HepG2 (cell line): Measurements from ENCODE around the gene MAN2A2. TPM values are rescaled to one million over a fixed set of nuclear protein-coding genes. Genes with fewer than 3 reads are reported as not detected.

ENCODE experiments used
- KDM6A ChIP-seq: IDR thresholded peaks from 2 replicates; pipeline ENCODE4 v1.6.1; 2016; ENCODE audit warnings: low read depth
- MIXL1 ChIP-seq: IDR thresholded peaks from 2 replicates; pipeline ENCODE4 v1.6.1; 2016
- NFE2 ChIP-seq: sonication (generic); formaldehyde crosslinking; IDR thresholded peaks from 2 replicates; pipeline ENCODE4 v1.4.0; 2020; ENCODE audit warnings: missing genetic modification reagents
- NFRKB ChIP-seq: fragments of 450-650 bp; IDR thresholded peaks from 2 replicates; pipeline ENCODE4 v1.6.1; 2017
- TBX2 ChIP-seq: sonication (generic); formaldehyde crosslinking; IDR thresholded peaks from 2 replicates; pipeline ENCODE4 v1.5.0; 2020; ENCODE audit warnings: missing genetic modification reagents, mild to moderate bottlenecking, borderline replicate concordance
- TMF1 ChIP-seq: sonication (generic); formaldehyde crosslinking; IDR thresholded peaks from 2 replicates; pipeline ENCODE4 v1.8.1; 2022; ENCODE audit warnings: low read depth, missing genetic modification reagents
- ZFYVE20 ChIP-seq: sonication (generic); formaldehyde crosslinking; IDR thresholded peaks from 2 replicates; pipeline ENCODE4 v1.8.0; 2023; ENCODE audit warnings: low read depth, mild to moderate bottlenecking, moderate library complexity, missing genetic modification reagents, borderline replicate concordance
- ZNF7 ChIP-seq: IDR thresholded peaks from 2 replicates; pipeline ENCODE4 v1.6.1; 2016; ENCODE audit warnings: missing biosample characterization, missing genetic modification reagents
- ZSCAN20 ChIP-seq: sonication (generic); formaldehyde crosslinking; IDR thresholded peaks from 2 replicates; pipeline ENCODE4 v1.4.0; 2020; ENCODE audit warnings: missing genetic modification reagents, mild to moderate bottlenecking, borderline replicate concordance
- polyA plus RNA-seq, 8 experiments: library from polyadenylated mRNA; depleted of rRNA in 3 of 8; stranded (reverse) in 7 of 8; unstranded in 1 of 8; fragments of >200 nt; fragmentation: Illumina TruSeq in 4 of 8; extraction: Trizol in 4 of 8; gene quantifications; 2 replicates each; pipeline versions ENCODE4 v1.2.1 to v1.2.3, GENCODE V29; 2011 to 2016; ENCODE audit warnings: low read depth in 4 of 8, missing spikeins in 1 of 8, mixed read lengths in 1 of 8; ENCODE audit not compliant: insufficient read depth in 1 of 8
- total RNA-seq, 5 experiments: library from RNA; depleted of rRNA; stranded (reverse); fragments of >200 nt; fragmentation: Illumina TruSeq; extraction: Trizol; gene quantifications; 2 replicates each; pipeline ENCODE4 v1.2.3, GENCODE V29; 2016; ENCODE audit warnings: low read depth in 1 of 5
- TF ChIP-seq, protein P1 (sequence below): sonication (generic); formaldehyde crosslinking; IDR thresholded peaks from 2 replicates; pipeline ENCODE4 v1.5.0; 2020; ENCODE audit warnings: mild to moderate bottlenecking, missing genetic modification reagents
- TF ChIP-seq, protein P2 (sequence below): sonication (generic); formaldehyde crosslinking; IDR thresholded peaks from 2 replicates; pipeline ENCODE4 v1.9.0; 2021; ENCODE audit warnings: missing genetic modification reagents, borderline replicate concordance
- TF ChIP-seq, protein P3 (sequence below): sonication (generic); formaldehyde crosslinking; IDR thresholded peaks from 2 replicates; pipeline ENCODE4 v1.8.1; 2023; ENCODE audit warnings: mild to moderate bottlenecking, inconsistent platforms, moderate library complexity, missing genetic modification reagents, borderline replicate concordance
- TF ChIP-seq, protein P4 (sequence below): sonication (generic); formaldehyde crosslinking; IDR thresholded peaks from 2 replicates; pipeline ENCODE4 v1.4.0; 2020; ENCODE audit warnings: mild to moderate bottlenecking, missing genetic modification reagents
- TF ChIP-seq, protein P5 (sequence below): sonication (generic); formaldehyde crosslinking; conservative IDR thresholded peaks from 2 replicates; pipeline ENCODE4 v1.8.1; 2023; ENCODE audit warnings: missing genetic modification reagents
- TF ChIP-seq, protein P6 (sequence below): sonication (generic); formaldehyde crosslinking; IDR thresholded peaks from 2 replicates; pipeline ENCODE4 v1.9.0; 2021; ENCODE audit warnings: missing genetic modification reagents, mild to moderate bottlenecking, borderline replicate concordance

The MAN2A2 gene
- total and polyA plus RNA-seq, 2 of the 13 experiments (the other 11 are each of a cell fraction or from before 2014, with no cell fraction given) = 17.5 to 51.5 TPM

DNA sequence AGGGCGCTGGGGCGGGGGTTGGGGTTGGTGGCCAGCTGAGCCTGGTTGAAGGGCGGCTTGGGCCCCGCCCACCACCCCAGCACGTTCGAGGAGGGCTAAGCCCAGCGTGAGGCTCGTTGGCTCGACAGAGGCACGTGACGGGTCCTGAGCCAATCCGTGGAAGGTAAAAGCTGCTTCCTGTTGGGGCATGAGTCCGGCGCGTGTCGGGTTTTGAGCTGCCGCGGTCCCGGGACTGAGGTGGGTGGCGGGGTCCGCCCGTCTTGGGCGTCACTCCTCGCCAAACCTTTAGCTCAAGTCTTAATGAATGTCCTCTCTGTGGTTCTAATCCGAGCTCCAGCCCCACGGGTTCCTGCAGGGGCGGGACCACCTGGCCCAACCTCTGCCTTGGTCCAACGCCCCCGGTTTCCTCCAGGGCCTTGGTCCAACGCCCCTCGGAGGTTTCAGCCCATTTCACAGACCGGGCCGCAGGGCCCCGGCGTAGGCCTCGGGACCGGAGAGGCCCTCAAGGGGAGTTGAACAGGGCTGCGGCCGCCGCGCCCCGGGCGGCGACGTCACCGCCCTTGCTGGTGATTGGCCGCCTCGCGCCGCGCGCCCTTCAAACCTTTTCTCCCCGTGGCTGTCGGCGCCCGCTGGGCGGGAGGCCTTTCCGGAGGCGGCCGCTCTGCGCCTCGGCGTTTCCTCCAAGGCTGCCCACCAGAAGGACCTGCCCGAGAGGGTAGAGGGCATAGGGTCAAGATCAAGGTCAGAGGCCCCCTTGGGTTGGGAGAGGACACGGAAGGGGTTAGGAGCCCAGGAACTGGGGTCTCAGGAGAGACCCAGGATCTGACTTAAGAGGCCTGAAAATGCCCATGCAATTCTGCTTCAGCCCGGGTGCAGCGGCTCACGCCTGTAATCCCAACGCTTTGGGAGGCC lies 51.9 kb downstream of the MAN2A2 start, which contains the start of gene RCCD1 (continued):
- TF ChIP-seq, protein P1, sequence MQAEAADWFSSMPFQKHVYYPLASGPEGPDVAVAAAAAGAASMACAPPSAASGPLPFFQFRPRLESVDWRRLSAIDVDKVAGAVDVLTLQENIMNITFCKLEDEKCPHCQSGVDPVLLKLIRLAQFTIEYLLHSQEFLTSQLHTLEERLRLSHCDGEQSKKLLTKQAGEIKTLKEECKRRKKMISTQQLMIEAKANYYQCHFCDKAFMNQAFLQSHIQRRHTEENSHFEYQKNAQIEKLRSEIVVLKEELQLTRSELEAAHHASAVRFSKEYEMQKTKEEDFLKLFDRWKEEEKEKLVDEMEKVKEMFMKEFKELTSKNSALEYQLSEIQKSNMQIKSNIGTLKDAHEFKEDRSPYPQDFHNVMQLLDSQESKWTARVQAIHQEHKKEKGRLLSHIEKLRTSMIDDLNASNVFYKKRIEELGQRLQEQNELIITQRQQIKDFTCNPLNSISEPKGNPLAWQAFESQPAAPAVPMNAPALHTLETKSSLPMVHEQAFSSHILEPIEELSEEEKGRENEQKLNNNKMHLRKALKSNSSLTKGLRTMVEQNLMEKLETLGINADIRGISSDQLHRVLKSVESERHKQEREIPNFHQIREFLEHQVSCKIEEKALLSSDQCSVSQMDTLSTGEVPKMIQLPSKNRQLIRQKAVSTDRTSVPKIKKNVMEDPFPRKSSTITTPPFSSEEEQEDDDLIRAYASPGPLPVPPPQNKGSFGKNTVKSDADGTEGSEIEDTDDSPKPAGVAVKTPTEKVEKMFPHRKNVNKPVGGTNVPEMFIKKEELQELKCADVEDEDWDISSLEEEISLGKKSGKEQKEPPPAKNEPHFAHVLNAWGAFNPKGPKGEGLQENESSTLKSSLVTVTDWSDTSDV (CRISPR knock-in tag) = no peak
- TF ChIP-seq, protein P2, sequence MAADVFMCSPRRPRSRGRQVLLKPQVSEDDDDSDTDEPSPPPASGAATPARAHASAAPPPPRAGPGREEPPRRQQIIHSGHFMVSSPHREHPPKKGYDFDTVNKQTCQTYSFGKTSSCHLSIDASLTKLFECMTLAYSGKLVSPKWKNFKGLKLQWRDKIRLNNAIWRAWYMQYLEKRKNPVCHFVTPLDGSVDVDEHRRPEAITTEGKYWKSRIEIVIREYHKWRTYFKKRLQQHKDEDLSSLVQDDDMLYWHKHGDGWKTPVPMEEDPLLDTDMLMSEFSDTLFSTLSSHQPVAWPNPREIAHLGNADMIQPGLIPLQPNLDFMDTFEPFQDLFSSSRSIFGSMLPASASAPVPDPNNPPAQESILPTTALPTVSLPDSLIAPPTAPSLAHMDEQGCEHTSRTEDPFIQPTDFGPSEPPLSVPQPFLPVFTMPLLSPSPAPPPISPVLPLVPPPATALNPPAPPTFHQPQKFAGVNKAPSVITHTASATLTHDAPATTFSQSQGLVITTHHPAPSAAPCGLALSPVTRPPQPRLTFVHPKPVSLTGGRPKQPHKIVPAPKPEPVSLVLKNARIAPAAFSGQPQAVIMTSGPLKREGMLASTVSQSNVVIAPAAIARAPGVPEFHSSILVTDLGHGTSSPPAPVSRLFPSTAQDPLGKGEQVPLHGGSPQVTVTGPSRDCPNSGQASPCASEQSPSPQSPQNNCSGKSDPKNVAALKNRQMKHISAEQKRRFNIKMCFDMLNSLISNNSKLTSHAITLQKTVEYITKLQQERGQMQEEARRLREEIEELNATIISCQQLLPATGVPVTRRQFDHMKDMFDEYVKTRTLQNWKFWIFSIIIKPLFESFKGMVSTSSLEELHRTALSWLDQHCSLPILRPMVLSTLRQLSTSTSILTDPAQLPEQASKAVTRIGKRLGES = peak; percentile 96
- TF ChIP-seq ZSCAN20 (CRISPR knock-in tag) (peak; percentile 66; the same call in 1 of the 2 replicates), TBX2 (CRISPR knock-in tag) (no peak), ZNF7 (CRISPR knock-in tag) (no peak), NFE2 (no peak), ZFYVE20 (CRISPR knock-in tag) (no peak), NFRKB (no peak), KDM6A (CRISPR knock-in tag) (no peak), TMF1 (CRISPR knock-in tag) (peak; percentile 91), MIXL1 (CRISPR knock-in tag) (no peak)
- TF ChIP-seq, protein P3, sequence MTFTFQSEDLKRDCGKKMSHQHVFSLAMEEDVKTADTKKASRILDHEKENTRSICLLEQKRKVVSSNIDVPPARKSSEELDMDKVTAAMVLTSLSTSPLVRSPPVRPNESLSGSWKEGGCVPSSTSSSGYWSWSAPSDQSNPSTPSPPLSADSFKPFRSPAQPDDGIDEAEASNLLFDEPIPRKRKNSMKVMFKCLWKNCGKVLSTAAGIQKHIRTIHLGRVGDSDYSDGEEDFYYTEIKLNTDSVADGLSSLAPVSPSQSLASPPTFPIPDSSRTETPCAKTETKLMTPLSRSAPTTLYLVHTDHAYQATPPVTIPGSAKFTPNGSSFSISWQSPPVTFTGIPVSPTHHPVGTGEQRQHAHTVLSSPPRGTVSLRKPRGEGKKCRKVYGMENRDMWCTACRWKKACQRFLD (CRISPR knock-in tag) = peak; percentile 83; the same call in 1 of the 2 replicates
- TF ChIP-seq, protein P4, sequence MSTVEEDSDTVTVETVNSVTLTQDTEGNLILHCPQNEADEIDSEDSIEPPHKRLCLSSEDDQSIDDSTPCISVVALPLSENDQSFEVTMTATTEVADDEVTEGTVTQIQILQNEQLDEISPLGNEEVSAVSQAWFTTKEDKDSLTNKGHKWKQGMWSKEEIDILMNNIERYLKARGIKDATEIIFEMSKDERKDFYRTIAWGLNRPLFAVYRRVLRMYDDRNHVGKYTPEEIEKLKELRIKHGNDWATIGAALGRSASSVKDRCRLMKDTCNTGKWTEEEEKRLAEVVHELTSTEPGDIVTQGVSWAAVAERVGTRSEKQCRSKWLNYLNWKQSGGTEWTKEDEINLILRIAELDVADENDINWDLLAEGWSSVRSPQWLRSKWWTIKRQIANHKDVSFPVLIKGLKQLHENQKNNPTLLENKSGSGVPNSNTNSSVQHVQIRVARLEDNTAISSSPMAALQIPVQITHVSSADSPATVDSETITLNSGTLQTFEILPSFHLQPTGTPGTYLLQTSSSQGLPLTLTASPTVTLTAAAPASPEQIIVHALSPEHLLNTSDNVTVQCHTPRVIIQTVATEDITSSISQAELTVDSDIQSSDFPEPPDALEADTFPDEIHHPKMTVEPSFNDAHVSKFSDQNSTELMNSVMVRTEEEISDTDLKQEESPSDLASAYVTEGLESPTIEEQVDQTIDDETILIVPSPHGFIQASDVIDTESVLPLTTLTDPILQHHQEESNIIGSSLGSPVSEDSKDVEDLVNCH (CRISPR knock-in tag) = no peak
- TF ChIP-seq, protein P5, sequence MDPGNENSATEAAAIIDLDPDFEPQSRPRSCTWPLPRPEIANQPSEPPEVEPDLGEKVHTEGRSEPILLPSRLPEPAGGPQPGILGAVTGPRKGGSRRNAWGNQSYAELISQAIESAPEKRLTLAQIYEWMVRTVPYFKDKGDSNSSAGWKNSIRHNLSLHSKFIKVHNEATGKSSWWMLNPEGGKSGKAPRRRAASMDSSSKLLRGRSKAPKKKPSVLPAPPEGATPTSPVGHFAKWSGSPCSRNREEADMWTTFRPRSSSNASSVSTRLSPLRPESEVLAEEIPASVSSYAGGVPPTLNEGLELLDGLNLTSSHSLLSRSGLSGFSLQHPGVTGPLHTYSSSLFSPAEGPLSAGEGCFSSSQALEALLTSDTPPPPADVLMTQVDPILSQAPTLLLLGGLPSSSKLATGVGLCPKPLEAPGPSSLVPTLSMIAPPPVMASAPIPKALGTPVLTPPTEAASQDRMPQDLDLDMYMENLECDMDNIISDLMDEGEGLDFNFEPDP (CRISPR knock-in tag) = no peak
- TF ChIP-seq, protein P6, sequence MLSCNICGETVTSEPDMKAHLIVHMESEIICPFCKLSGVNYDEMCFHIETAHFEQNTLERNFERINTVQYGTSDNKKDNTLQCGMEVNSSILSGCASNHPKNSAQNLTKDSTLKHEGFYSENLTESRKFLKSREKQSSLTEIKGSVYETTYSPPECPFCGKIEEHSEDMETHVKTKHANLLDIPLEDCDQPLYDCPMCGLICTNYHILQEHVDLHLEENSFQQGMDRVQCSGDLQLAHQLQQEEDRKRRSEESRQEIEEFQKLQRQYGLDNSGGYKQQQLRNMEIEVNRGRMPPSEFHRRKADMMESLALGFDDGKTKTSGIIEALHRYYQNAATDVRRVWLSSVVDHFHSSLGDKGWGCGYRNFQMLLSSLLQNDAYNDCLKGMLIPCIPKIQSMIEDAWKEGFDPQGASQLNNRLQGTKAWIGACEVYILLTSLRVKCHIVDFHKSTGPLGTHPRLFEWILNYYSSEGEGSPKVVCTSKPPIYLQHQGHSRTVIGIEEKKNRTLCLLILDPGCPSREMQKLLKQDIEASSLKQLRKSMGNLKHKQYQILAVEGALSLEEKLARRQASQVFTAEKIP = no peak
